Skeletal muscle satellite cell (primary cell): ENCODE results near the gene GPR18.

Experiments used
- small RNA-seq: library from RNA; depleted of rRNA; stranded (forward); fragments of <200 nt; gene quantifications from one replicate; pipeline ENCODE3, GENCODE V24; 2012

Gene GPR18

Small RNAs within 50 kb of the gene (small RNA-seq; reads per million reads assigned to genes)
- gene RN7SKP9, result 0.21 reads per million
